ENCODE measurements around the gene AOAH.

AOAH gene

GRCh38 chr7:36670585-36671431 lies 53.5 kb downstream of the AOAH start:
- TF ChIP-seq, protein P1, sequence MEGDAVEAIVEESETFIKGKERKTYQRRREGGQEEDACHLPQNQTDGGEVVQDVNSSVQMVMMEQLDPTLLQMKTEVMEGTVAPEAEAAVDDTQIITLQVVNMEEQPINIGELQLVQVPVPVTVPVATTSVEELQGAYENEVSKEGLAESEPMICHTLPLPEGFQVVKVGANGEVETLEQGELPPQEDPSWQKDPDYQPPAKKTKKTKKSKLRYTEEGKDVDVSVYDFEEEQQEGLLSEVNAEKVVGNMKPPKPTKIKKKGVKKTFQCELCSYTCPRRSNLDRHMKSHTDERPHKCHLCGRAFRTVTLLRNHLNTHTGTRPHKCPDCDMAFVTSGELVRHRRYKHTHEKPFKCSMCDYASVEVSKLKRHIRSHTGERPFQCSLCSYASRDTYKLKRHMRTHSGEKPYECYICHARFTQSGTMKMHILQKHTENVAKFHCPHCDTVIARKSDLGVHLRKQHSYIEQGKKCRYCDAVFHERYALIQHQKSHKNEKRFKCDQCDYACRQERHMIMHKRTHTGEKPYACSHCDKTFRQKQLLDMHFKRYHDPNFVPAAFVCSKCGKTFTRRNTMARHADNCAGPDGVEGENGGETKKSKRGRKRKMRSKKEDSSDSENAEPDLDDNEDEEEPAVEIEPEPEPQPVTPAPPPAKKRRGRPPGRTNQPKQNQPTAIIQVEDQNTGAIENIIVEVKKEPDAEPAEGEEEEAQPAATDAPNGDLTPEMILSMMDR (IDR thresholded peaks at IDR 0.05; ENCODE audit: control insufficient read depth, extremely low read depth, insufficient read depth): peak; percentile 91
- DNase-seq (ENCODE audit: low read depth): peak; percentile 23
- H3K4me3 ChIP-seq (ENCODE audit: low read depth, low read length): no peak overlapping the region

DNA sequence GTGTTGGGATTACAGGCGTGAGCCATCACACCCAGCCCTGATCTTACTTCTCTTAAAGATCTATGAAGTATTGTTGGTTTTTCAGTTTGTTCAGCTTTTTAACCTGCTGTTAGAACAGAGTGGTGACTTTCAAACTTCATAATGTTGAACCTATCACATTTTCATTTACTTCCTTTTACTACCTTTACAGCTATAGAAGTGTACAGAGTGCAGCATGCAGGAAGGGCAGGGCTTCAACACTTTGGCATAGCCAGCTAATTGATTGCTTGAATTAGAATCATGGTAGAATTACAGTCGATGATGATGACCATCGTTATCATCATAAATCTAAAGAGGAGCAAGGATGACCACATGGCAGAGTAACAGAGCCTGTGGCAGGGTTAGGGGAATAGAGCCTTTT lies 55.5 kb downstream of the AOAH start:
- TF ChIP-seq, protein P1 (IDR thresholded peaks at IDR 0.05; ENCODE audit: control insufficient read depth, extremely low read depth, insufficient read depth): no peak
- H3K4me3 ChIP-seq (ENCODE audit: low read depth, low read length): no peak overlapping the region
- DNase-seq (ENCODE audit: low read depth): no peak

DNA sequence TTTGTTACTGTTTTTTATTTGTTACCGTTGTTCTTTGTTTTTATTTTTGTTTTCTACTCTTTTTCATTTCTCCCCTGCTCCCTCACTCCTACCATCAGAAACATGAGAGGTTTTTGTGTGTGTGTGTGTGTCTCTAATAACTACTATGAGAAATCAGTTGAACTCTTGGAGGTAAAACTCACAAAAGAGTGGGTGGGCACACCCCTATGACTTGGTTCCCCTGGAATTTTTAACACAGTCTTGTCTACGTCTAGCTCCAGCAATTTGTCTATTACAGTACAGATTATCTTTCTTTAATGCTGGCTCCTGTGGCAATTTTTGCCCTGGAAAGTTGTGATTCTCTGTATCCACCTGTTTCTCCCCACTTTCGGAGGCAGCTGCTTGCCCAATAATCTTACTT lies 56.2 kb downstream of the AOAH start:
- TF ChIP-seq, protein P1 (IDR thresholded peaks at IDR 0.05; ENCODE audit: control insufficient read depth, extremely low read depth, insufficient read depth): no peak
- H3K4me3 ChIP-seq (ENCODE audit: low read depth, low read length): no peak overlapping the region
- no peak for DNase-seq (ENCODE audit: low read depth)

DNA sequence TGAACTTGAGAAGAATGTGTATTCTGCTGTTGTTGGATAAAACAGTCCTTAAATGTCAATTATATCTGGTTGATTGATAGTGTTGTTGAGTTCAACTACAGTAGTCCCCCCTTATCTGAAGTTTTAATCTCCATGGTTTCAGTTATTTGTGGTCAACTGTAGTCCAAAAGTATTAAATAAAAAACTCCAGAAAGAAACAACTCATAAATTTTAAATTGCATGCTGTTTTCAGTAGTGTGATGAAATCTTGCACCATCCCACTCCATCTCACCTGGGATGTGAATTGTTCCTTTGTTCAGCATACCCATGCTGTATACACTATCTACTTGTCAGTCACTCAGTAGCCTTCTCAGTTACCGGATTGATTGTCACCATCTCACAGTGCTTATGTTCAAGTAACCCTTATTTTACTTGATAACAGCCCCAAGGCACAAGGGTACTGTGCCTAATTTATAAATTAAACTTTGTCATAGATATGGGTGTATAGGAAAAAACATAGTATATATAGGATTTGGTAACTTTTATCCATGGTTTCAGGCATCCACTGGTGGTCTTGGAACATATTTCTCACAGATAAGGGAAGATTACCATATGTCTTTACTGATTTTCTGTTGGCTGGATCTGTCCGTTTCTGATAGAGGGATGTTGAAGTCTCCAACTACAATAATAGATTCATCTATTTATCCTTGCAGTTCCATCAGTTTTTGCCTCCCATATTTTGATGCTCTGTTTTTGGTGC lies 57.1 kb downstream of the AOAH start:
- no peak for DNase-seq (ENCODE audit: low read depth)
- no peak overlapping the region for H3K4me3 ChIP-seq (ENCODE audit: low read depth, low read length)

DNA sequence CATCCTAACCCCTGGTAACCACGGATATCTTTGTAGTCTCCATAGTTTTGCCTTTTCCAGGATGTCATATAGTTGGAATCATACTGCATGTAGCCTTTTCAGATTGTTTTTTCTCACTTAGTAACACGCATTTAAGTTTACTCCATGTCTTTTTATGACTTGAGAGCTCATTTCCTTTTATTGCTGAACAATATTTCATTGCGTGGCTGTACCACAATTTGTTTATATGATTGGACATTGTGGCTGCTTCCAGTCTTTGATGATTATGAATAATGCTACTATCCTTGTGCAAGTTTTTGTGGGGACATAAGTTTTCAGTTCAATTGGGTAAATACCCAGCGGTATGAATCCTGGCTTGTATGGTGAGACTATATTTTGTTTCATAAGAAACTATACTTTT lies 60.8 kb downstream of the AOAH start:
- no peak overlapping the region for H3K4me3 ChIP-seq (ENCODE audit: low read depth, low read length)
- DNase-seq (ENCODE audit: low read depth): no peak
- TF ChIP-seq, protein P1 (IDR thresholded peaks at IDR 0.05; ENCODE audit: control insufficient read depth, extremely low read depth, insufficient read depth): no peak

More for the DNA sequence above, 57.1 kb downstream of the AOAH start:
- TF ChIP-seq, protein P1 (IDR thresholded peaks at IDR 0.05; ENCODE audit: control insufficient read depth, extremely low read depth, insufficient read depth): no peak

- no peak overlapping the region for H3K4me3 ChIP-seq (ENCODE audit: low read depth, low read length)
- no peak for DNase-seq (ENCODE audit: low read depth)
- TF ChIP-seq, protein P1 (IDR thresholded peaks at IDR 0.05; ENCODE audit: control insufficient read depth, extremely low read depth, insufficient read depth): no peak
Measured at GRCh38 chr7:36661135-36661840, 63.0 kb downstream of the AOAH start.
